Measurements from ENCODE around the gene TTC9B.

DNA sequence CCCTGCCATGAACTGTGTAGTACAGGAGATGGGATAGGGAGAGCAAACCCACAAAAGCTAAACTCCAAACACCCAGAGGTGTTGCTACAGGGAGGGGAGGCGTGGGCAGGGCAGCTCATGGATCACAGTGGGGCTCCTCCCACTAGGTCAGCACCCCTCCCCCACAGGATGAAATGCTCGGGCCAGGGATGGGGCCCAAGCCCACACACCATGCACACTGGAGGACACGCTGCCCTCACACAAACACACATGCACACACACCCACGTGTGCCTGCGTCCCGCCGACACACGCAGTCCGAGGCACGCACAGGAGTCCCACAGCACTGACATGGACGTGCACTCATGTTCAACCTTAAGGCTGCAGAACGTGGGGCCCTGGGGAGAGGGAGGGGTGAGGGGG is 14.3 kb upstream of the TTC9B start:
- TF ChIP-seq GATA2 (IDR thresholded peaks at IDR 0.05; ENCODE audit: low read depth, low read length) (no peak), GATA3 (IDR thresholded peaks at IDR 0.05; ENCODE audit: low read depth, low read length) (no peak)
